Measurements from ENCODE around the gene ST6GAL1. TPM values are rescaled to one million over a fixed set of nuclear protein-coding genes. Genes with fewer than 3 reads are reported as not detected.
"Not testable (repeated sequence)": the region's sequence is repeated elsewhere in the genome, so short reads cannot be mapped to it uniquely, and the experiment has no call there.

Gene ST6GAL1
- total RNA-seq, 1 donor: 3.3 TPM

GRCh38 chr3:187016639-187017345 lies 86.5 kb downstream of the ST6GAL1 start:
- no peak overlapping the region for H3K4me3 ChIP-seq (ENCODE audit: low read depth, low read length)
- peak; percentile 39 for DNase-seq (ENCODE audit: low read depth)
- TF ChIP-seq CTCF (IDR thresholded peaks at IDR 0.05; ENCODE audit: insufficient read depth, low read length): no peak

- DNase-seq (ENCODE audit: low read depth): peak; percentile 32
- no peak overlapping the region for H3K4me3 ChIP-seq (ENCODE audit: low read depth, low read length)
- no peak for TF ChIP-seq CTCF (IDR thresholded peaks at IDR 0.05; ENCODE audit: insufficient read depth, low read length)
Observed at GRCh38 chr3:187017511-187018230, 87.3 kb downstream of the ST6GAL1 start.

- H3K4me3 ChIP-seq (ENCODE audit: low read depth, low read length): no peak overlapping the region
- no peak for TF ChIP-seq CTCF (IDR thresholded peaks at IDR 0.05; ENCODE audit: insufficient read depth, low read length)
- DNase-seq (ENCODE audit: low read depth): no peak
Observed at GRCh38 chr3:187019542-187020072, 89.3 kb downstream of the ST6GAL1 start.

- no peak for TF ChIP-seq CTCF (IDR thresholded peaks at IDR 0.05; ENCODE audit: insufficient read depth, low read length)
- no peak overlapping the region for H3K4me3 ChIP-seq (ENCODE audit: low read depth, low read length)
- no peak for DNase-seq (ENCODE audit: low read depth)
Observed at GRCh38 chr3:187020376-187020775, 90.0 kb downstream of the ST6GAL1 start.

- TF ChIP-seq CTCF (IDR thresholded peaks at IDR 0.05; ENCODE audit: insufficient read depth, low read length): no peak
- H3K4me3 ChIP-seq (ENCODE audit: low read depth, low read length): no peak overlapping the region
- DNase-seq (ENCODE audit: low read depth): no peak
Observed at GRCh38 chr3:187021748-187022402, 91.5 kb downstream of the ST6GAL1 start.

- no peak for DNase-seq (ENCODE audit: low read depth)
- no peak overlapping the region for H3K4me3 ChIP-seq (ENCODE audit: low read depth, low read length)
- TF ChIP-seq CTCF (IDR thresholded peaks at IDR 0.05; ENCODE audit: insufficient read depth, low read length): no peak
Observed at GRCh38 chr3:187022403-187023029, 92.2 kb downstream of the ST6GAL1 start.

GRCh38 chr3:187023340-187023739 lies 93.0 kb downstream of the ST6GAL1 start:
- not testable (repeated sequence) for DNase-seq (ENCODE audit: low read depth); H3K4me3 ChIP-seq (ENCODE audit: low read depth, low read length)
